ENCODE results near the gene CEBPG.

DNA sequence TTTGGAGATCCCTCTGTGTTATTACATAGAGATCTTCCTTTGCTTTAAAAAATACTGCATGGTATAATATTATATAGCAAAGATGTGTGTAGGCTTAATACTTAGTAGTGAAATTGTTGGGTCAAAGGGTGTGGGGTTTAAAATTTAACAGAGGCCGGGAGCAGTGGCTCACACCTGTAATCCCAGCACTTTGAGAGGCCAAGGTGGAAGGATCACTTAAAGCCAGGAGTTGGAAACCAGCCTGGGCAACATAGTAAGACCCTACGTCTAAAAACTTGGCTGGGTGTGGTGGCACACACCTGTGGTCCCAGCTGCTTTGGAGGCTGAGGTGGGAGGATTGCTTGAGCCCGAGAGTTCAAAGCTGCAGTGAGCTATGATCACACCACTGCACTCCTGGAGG is 48.9 kb upstream of the CEBPG start:
- TF ChIP-seq CTCF (IDR thresholded peaks at IDR 0.05 in 2 of 3, conservative IDR thresholded peaks at IDR 0.05 in 1 of 3; ENCODE audit: borderline replicate concordance in 1 of 3, insufficient read depth in 1 of 3, low read depth in 2 of 3, low read length in 2 of 3) (no peak), RAD21 (IDR thresholded peaks at IDR 0.05; ENCODE audit: low read depth) (no peak), POLR2A (IDR thresholded peaks at IDR 0.05; ENCODE audit: borderline replicate concordance, extremely low read depth, insufficient read depth, insufficient read length) (no peak), ZBTB33 (IDR thresholded peaks at IDR 0.05; ENCODE audit: extremely low read depth, insufficient replicate concordance, low read length) (no peak), POLR2AphosphoS5 (IDR thresholded peaks at IDR 0.05; ENCODE audit: low read depth, low read length) (no peak), YY1 (IDR thresholded peaks at IDR 0.05; ENCODE audit: extremely low read depth, insufficient replicate concordance, low read depth, low read length) (no peak), SRF (IDR thresholded peaks at IDR 0.05; ENCODE audit: low read depth) (no peak), REST (IDR thresholded peaks at IDR 0.05; ENCODE audit: low read depth) (no peak), EZH2 (IDR thresholded peaks at IDR 0.05) (no peak), ELF1 (IDR thresholded peaks at IDR 0.05; ENCODE audit: borderline replicate concordance, low read depth) (no peak)
